Muscle layer of colon (tissue), 2 donors: Measurements from ENCODE around the gene SPDYC.
"Not testable (repeated sequence)": the region's sequence is repeated elsewhere in the genome, so short reads cannot be mapped to it uniquely, and the experiment has no call there.

Experiments
- H3K27ac ChIP-seq: one replicate; pipeline ENCODE4 v1.7.0; 2013; ENCODE audit warnings: low read depth, mild to moderate bottlenecking, low read length, moderate library complexity
- H3K27me3 ChIP-seq, 2 donors: one replicate each; pipeline ENCODE4 v1.7.0; 2013; ENCODE audit warnings: low read length in 2 of 2, mild to moderate bottlenecking in 2 of 2; ENCODE audit not compliant: insufficient read depth in 2 of 2, control insufficient read depth in 1 of 2
- H3K36me3 ChIP-seq: one replicate; pipeline ENCODE4 v1.7.0; 2013; ENCODE audit warnings: mild to moderate bottlenecking, low read length; ENCODE audit not compliant: insufficient read depth
- H3K4me1 ChIP-seq: one replicate; pipeline ENCODE4 v1.7.0; 2013; ENCODE audit warnings: mild to moderate bottlenecking, low read length; ENCODE audit not compliant: insufficient read depth
- H3K4me3 ChIP-seq, 2 donors: one replicate each; pipeline ENCODE4 v1.7.0; 2013; ENCODE audit warnings: low read length in 2 of 2, low read depth in 1 of 2, mild to moderate bottlenecking in 1 of 2, moderate library complexity in 1 of 2
- H3K9ac ChIP-seq: one replicate; pipeline ENCODE4 v1.7.0; 2013; ENCODE audit warnings: low read length
- H3K9me3 ChIP-seq: one replicate; pipeline ENCODE4 v1.7.0; 2013; ENCODE audit warnings: mild to moderate bottlenecking, low read length
- donor health status: abdominal sarcoma.
- donor health status: Adenocarcinoma of cecum.

Gene SPDYC

DNA sequence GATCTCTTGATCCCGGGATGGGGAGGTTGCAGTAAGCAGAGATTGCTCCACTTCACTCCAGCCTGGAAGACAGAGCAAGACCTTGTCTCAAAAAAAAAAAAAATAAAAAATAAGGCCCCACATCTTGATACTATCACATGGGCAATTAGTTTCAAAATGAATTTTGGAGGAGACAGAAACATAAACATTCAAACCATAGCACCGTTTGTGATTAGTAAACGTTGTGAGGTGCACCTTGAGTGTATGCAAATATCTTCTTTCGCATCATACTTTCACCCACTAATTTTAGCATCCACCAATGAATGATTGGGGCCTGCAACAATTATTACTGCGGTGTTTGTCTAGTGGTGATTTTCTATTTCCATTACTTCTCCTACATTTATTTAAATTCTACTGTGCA is 11.0 kb upstream of the SPDYC start:
- H3K27ac ChIP-seq: no peak overlapping the region
- H3K9me3 ChIP-seq: no peaks in the 10 kb centered on the region
- no peak overlapping the region for H3K9ac ChIP-seq
- H3K4me1 ChIP-seq: no peaks in the 10 kb centered on the region
- H3K27me3 ChIP-seq: no peaks in the 10 kb centered on the region
- no peaks in the 10 kb centered on the region for H3K36me3 ChIP-seq
- H3K4me3 ChIP-seq: no peak overlapping the region

- H3K4me1 ChIP-seq: no peaks in the 10 kb centered on the region
- H3K36me3 ChIP-seq: no peaks in the 10 kb centered on the region
- H3K27me3 ChIP-seq: no peaks in the 10 kb centered on the region
- no peak overlapping the region for H3K4me3 ChIP-seq
- H3K9me3 ChIP-seq: no peaks in the 10 kb centered on the region
- no peak overlapping the region for H3K9ac ChIP-seq
- H3K27ac ChIP-seq: no peak overlapping the region
Observed at GRCh38 chr11:65160643-65161042, 9.4 kb upstream of the SPDYC start.

GRCh38 chr11:65163684-65164083 is 6.3 kb upstream of the SPDYC start:
- no peaks in the 10 kb centered on the region for H3K9me3 ChIP-seq
- H3K27ac ChIP-seq: no peak overlapping the region
- H3K36me3 ChIP-seq: no peaks in the 10 kb centered on the region
- H3K4me3 ChIP-seq: no peak overlapping the region
- H3K4me1 ChIP-seq: no peaks in the 10 kb centered on the region
- no peak overlapping the region for H3K9ac ChIP-seq
- no peaks in the 10 kb centered on the region for H3K27me3 ChIP-seq

GRCh38 chr11:65165410-65166317 is 4.4 kb upstream of the SPDYC start:
- Histone ChIP-seq H3K27ac (no peak overlapping the region), H3K36me3 (no peaks in the 10 kb centered on the region), H3K9me3 (no peaks in the 10 kb centered on the region), H3K4me3 (peak overlapping the region in 1 of 2 donors; percentile 27), H3K27me3 (no peaks in the 10 kb centered on the region), H3K4me1 (no peaks in the 10 kb centered on the region), H3K9ac (no peak overlapping the region)

GRCh38 chr11:65166893-65167292 is 3.1 kb upstream of the SPDYC start:
- H3K4me1 ChIP-seq: no peaks in the 10 kb centered on the region
- no peaks in the 10 kb centered on the region for H3K9me3 ChIP-seq
- H3K9ac ChIP-seq: no peak overlapping the region
- no peak overlapping the region for H3K27ac ChIP-seq
- H3K4me3 ChIP-seq: no peak overlapping the region
- H3K36me3 ChIP-seq: no peaks in the 10 kb centered on the region
- H3K27me3 ChIP-seq: no peaks in the 10 kb centered on the region

GRCh38 chr11:65167656-65168055 is 2.4 kb upstream of the SPDYC start:
- Histone ChIP-seq H3K9ac (no peak overlapping the region), H3K27ac (no peak overlapping the region), H3K9me3 (no peaks in the 10 kb centered on the region), H3K4me1 (no peaks in the 10 kb centered on the region), H3K4me3 (no peak overlapping the region), H3K27me3 (no peaks in the 10 kb centered on the region), H3K36me3 (no peaks in the 10 kb centered on the region)

DNA sequence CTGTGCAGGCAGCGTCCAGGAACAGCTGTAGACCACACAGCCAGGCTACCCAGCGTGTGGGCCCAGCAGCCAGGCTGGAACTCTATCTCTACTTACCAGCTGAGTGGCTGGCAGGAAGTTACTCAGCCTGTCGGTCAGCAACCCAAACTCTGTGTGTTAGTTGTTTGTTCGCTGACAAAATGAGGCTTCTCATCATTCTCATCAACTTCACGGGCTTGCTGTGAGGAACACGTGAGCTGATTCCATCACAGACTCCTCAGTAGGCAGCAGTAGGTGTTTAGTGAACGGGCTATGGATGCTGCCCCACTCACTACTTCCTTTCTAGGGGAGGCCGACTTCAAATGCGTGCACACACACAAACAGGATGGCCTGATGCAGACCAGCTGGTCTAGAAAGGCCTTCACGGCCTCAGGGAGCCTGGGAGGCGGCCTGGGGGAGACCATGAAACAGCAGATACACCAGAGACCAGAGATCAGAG is 830 bp upstream of the SPDYC start:
- H3K27me3 ChIP-seq: no peaks in the 10 kb centered on the region
- H3K36me3 ChIP-seq: no peaks in the 10 kb centered on the region
- H3K27ac ChIP-seq: no peak overlapping the region
- no peak overlapping the region for H3K4me3 ChIP-seq
- no peaks in the 10 kb centered on the region for H3K4me1 ChIP-seq
- H3K9ac ChIP-seq: no peak overlapping the region
- H3K9me3 ChIP-seq: no peaks in the 10 kb centered on the region

GRCh38 chr11:65172600-65172999 is 2.6 kb downstream of the SPDYC start:
- H3K36me3 ChIP-seq: no peaks in the 10 kb centered on the region
- H3K27me3 ChIP-seq: no peaks in the 10 kb centered on the region
- no peak overlapping the region for H3K9ac ChIP-seq
- H3K4me1 ChIP-seq: no peaks in the 10 kb centered on the region
- H3K9me3 ChIP-seq: no peaks in the 10 kb centered on the region
- no peak overlapping the region for H3K4me3 ChIP-seq
- no peak overlapping the region for H3K27ac ChIP-seq

- not testable (repeated sequence) for H3K9me3 ChIP-seq
Observed at GRCh38 chr11:65174571-65175010, 4.6 kb downstream of the SPDYC start.

GRCh38 chr11:65180877-65181568 is 11.0 kb downstream of the SPDYC start:
- H3K9ac ChIP-seq: no peak overlapping the region
- H3K9me3 ChIP-seq: no peaks in the 10 kb centered on the region
- H3K4me1 ChIP-seq: peaks cover 26% of the 10 kb centered on the region
- H3K27ac ChIP-seq: peak overlapping the region; percentile 62
- H3K4me3 ChIP-seq: peak overlapping the region; percentile 74 to 95
- H3K36me3 ChIP-seq: peaks cover 6% of the 10 kb centered on the region
- H3K27me3 ChIP-seq: no peaks in the 10 kb centered on the region

More at GRCh38 chr11:65174571-65175010, 4.6 kb downstream of the SPDYC start:
- H3K27me3 ChIP-seq, H3K4me3 ChIP-seq, H3K4me1 ChIP-seq, H3K9ac ChIP-seq, H3K36me3 ChIP-seq, H3K27ac ChIP-seq: not testable (repeated sequence)

DNA sequence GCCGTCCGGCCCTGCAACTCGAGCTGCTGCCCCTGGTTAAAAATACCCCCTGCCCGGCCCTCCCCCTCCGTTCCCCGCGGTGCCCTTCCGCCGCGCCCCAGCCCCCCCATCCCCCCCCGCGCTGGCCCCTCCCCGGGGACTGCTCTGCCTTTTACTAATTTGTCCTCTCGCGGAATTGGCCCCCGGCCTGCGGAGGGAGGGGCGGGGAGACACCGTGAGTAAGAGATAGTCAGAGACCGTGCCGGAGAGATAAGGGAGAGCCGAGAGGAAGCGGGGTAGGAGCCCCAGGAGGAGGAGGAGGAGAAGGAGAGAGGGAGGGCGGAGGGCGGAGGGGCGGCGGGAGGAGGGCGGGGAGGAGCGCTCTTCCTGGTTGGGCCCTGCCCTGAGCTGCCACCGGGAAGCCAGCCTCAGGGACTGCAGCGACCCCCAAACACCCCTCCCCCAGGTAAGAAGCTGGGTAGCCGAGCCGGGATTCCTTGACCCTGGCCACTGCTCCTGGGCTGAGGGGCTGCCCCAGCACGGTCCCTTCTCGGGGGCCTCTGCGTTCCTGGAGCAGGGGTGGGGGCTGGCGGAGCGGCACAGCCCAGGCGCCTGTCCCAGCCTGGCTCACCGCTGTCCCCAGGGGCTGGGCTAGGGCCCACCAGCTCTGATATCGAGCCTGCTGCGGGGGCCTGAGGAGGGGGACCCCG is 11.7 kb downstream of the SPDYC start, which contains the start of gene CAPN1:
CAPN1 (plus strand) TSS at position 360 of the 689 bp plus-strand sequence. CDS start 774 bp downstream, outside the sequence.
- Histone ChIP-seq H3K27ac (peak within 1 kb of the TSS; percentile 83), H3K9me3 (no peaks in the 10 kb centered on the region), H3K4me3 (peak within 1 kb of the TSS; percentile 74 to 95), H3K9ac (peak within 1 kb of the TSS; percentile 84), H3K36me3 (peaks cover 11% of the 10 kb centered on the region), H3K27me3 (no peaks in the 10 kb centered on the region), H3K4me1 (peaks cover 26% of the 10 kb centered on the region)
